Central memory CD8-positive, alpha-beta T cell (primary cell): ENCODE data around the gene IGSF22.

Source experiments
- ATAC-seq: fragments of 150-1000 bp; cut with Tn5 transposase; replicated peaks from 2 replicates; pipeline ENCODE4 v1.10.0; 2022; ENCODE audit warnings: mild to moderate bottlenecking, moderate FRiP score, moderate number of reproducible peaks; ENCODE audit not compliant: poor library complexity, severe bottlenecking; ENCODE audit errors: extremely low read depth
- DNase-seq, 2 donors: peaks; one replicate each; pipeline ENCODE4 v3.0.0; 2021; ENCODE audit warnings: low spot score in 2 of 2
- H3K27ac Mint-ChIP-seq: one replicate; pipeline ENCODE4 v1.8.0; 2022; ENCODE audit warnings: low read depth, mild to moderate bottlenecking, moderate library complexity, mixed read lengths
- H3K27me3 Mint-ChIP-seq: one replicate; pipeline ENCODE4 v1.8.0; 2022; ENCODE audit warnings: mixed read lengths
- H3K36me3 Mint-ChIP-seq: one replicate; pipeline ENCODE4 v1.8.0; 2022; ENCODE audit warnings: mild to moderate bottlenecking, moderate library complexity, mixed read lengths; ENCODE audit not compliant: insufficient read depth
- H3K4me1 Mint-ChIP-seq: one replicate; pipeline ENCODE4 v1.8.0; 2022; ENCODE audit warnings: mixed read lengths
- H3K4me3 Mint-ChIP-seq: one replicate; pipeline ENCODE4 v1.8.0; 2022; ENCODE audit warnings: mild to moderate bottlenecking, moderate library complexity, mixed read lengths
- H3K9me3 Mint-ChIP-seq: one replicate; pipeline ENCODE4 v1.8.0; 2022; ENCODE audit warnings: mixed read lengths

The IGSF22 gene

GRCh38 chr11:18761144-18761543, 35.2 kb upstream of the IGSF22 start:
- ATAC-seq, result no peak

GRCh38 chr11:18757811-18758210, 31.8 kb upstream of the IGSF22 start:
- Mint-ChIP-seq H3K9me3 (no peaks in the 10 kb centered on the region), H3K4me1 (no peaks in the 10 kb centered on the region)
- no peak for DNase-seq

More at GRCh38 chr11:18761144-18761543, 35.2 kb upstream of the IGSF22 start:
- Mint-ChIP-seq H3K9me3 (no peaks in the 10 kb centered on the region), H3K36me3 (peaks cover 2% of the 10 kb centered on the region), H3K27me3 (peaks cover 9% of the 10 kb centered on the region), H3K4me1 (no peaks in the 10 kb centered on the region), H3K27ac (no peak overlapping the region), H3K4me3 (no peak overlapping the region)
- DNase-seq, result no peak

GRCh38 chr11:18756889-18757288, 30.9 kb upstream of the IGSF22 start:
- H3K4me1 Mint-ChIP-seq, result no peaks in the 10 kb centered on the region
- no peak overlapping the region for H3K27ac Mint-ChIP-seq
- DNase-seq (no peak), ATAC-seq (no peak)
- peaks cover 19% of the 10 kb centered on the region for H3K27me3 Mint-ChIP-seq
- no peak overlapping the region for H3K4me3 Mint-ChIP-seq
- H3K36me3 Mint-ChIP-seq, result peaks cover 3% of the 10 kb centered on the region
- H3K9me3 Mint-ChIP-seq, result no peaks in the 10 kb centered on the region

More at GRCh38 chr11:18757811-18758210, 31.8 kb upstream of the IGSF22 start:
- Mint-ChIP-seq H3K27ac (no peak overlapping the region), H3K27me3 (peaks cover 11% of the 10 kb centered on the region), H3K4me3 (no peak overlapping the region), H3K36me3 (peaks cover 2% of the 10 kb centered on the region)
- ATAC-seq, result no peak

- Mint-ChIP-seq H3K9me3 (no peaks in the 10 kb centered on the region), H3K4me1 (no peaks in the 10 kb centered on the region), H3K27me3 (peaks cover 33% of the 10 kb centered on the region), H3K27ac (no peak overlapping the region), H3K4me3 (no peak overlapping the region), H3K36me3 (peaks cover 3% of the 10 kb centered on the region)
- no peak for ATAC-seq
- DNase-seq, result no peak
These were observed 28.3 kb upstream of the IGSF22 start for GRCh38 chr11:18754308-18754707.

- no peaks in the 10 kb centered on the region for H3K9me3 Mint-ChIP-seq
- no peak overlapping the region for H3K27ac Mint-ChIP-seq
- no peak for DNase-seq
- no peak for ATAC-seq
- no peaks in the 10 kb centered on the region for H3K4me1 Mint-ChIP-seq
- no peak overlapping the region for H3K4me3 Mint-ChIP-seq
- peaks cover 3% of the 10 kb centered on the region for H3K36me3 Mint-ChIP-seq
- peaks cover 33% of the 10 kb centered on the region for H3K27me3 Mint-ChIP-seq
These were observed 26.5 kb upstream of the IGSF22 start for GRCh38 chr11:18752502-18752901.

GRCh38 chr11:18750944-18751343, 25.0 kb upstream of the IGSF22 start:
- peaks cover 33% of the 10 kb centered on the region for H3K27me3 Mint-ChIP-seq
- peaks cover 3% of the 10 kb centered on the region for H3K36me3 Mint-ChIP-seq
- DNase-seq (no peak), ATAC-seq (no peak)
- H3K27ac Mint-ChIP-seq, result no peak overlapping the region
- H3K4me1 Mint-ChIP-seq, result no peaks in the 10 kb centered on the region
- no peak overlapping the region for H3K4me3 Mint-ChIP-seq
- no peaks in the 10 kb centered on the region for H3K9me3 Mint-ChIP-seq

GRCh38 chr11:18749681-18750319, 23.8 kb upstream of the IGSF22 start:
- Mint-ChIP-seq H3K4me3 (no peak overlapping the region), H3K27ac (no peak overlapping the region), H3K4me1 (no peaks in the 10 kb centered on the region), H3K9me3 (no peaks in the 10 kb centered on the region), H3K36me3 (peaks cover 3% of the 10 kb centered on the region), H3K27me3 (peaks cover 33% of the 10 kb centered on the region)
- no peak for ATAC-seq
- no peak for DNase-seq

GRCh38 chr11:18748766-18749365, 22.9 kb upstream of the IGSF22 start:
- H3K27ac Mint-ChIP-seq, result no peak overlapping the region
- H3K4me3 Mint-ChIP-seq, result no peak overlapping the region
- peaks cover 29% of the 10 kb centered on the region for H3K27me3 Mint-ChIP-seq
- no peaks in the 10 kb centered on the region for H3K9me3 Mint-ChIP-seq
- DNase-seq (no peak), ATAC-seq (no peak)
- H3K4me1 Mint-ChIP-seq, result no peaks in the 10 kb centered on the region
- peaks cover 3% of the 10 kb centered on the region for H3K36me3 Mint-ChIP-seq

- no peaks in the 10 kb centered on the region for H3K36me3 Mint-ChIP-seq
- H3K4me3 Mint-ChIP-seq, result no peak overlapping the region
- H3K9me3 Mint-ChIP-seq, result no peaks in the 10 kb centered on the region
- H3K27ac Mint-ChIP-seq, result no peak overlapping the region
- no peaks in the 10 kb centered on the region for H3K4me1 Mint-ChIP-seq
- no peak for ATAC-seq
- no peak for DNase-seq
- H3K27me3 Mint-ChIP-seq, result peaks cover under 1% of the 10 kb centered on the region
These were observed 19.3 kb upstream of the IGSF22 start for GRCh38 chr11:18745251-18745650.

GRCh38 chr11:18743900-18744514, 18.0 kb upstream of the IGSF22 start:
- H3K27ac Mint-ChIP-seq, result no peak overlapping the region
- no peak for ATAC-seq
- H3K4me1 Mint-ChIP-seq, result no peaks in the 10 kb centered on the region
- no peak for DNase-seq
- no peaks in the 10 kb centered on the region for H3K27me3 Mint-ChIP-seq
- H3K4me3 Mint-ChIP-seq, result no peak overlapping the region
- H3K36me3 Mint-ChIP-seq, result no peaks in the 10 kb centered on the region
- no peaks in the 10 kb centered on the region for H3K9me3 Mint-ChIP-seq

- Mint-ChIP-seq H3K27ac (no peak overlapping the region), H3K27me3 (no peaks in the 10 kb centered on the region), H3K4me3 (no peak overlapping the region), H3K9me3 (no peaks in the 10 kb centered on the region), H3K4me1 (no peaks in the 10 kb centered on the region), H3K36me3 (no peaks in the 10 kb centered on the region)
- ATAC-seq (no peak), DNase-seq (no peak)
These were observed 17.4 kb upstream of the IGSF22 start for GRCh38 chr11:18743365-18743764.

GRCh38 chr11:18741783-18742182, 15.8 kb upstream of the IGSF22 start:
- Mint-ChIP-seq H3K36me3 (no peaks in the 10 kb centered on the region), H3K4me3 (no peak overlapping the region), H3K4me1 (no peaks in the 10 kb centered on the region), H3K27me3 (no peaks in the 10 kb centered on the region), H3K9me3 (no peaks in the 10 kb centered on the region), H3K27ac (no peak overlapping the region)
- DNase-seq (no peak), ATAC-seq (no peak)

- Mint-ChIP-seq H3K27me3 (peaks cover 17% of the 10 kb centered on the region), H3K36me3 (no peaks in the 10 kb centered on the region), H3K4me1 (no peaks in the 10 kb centered on the region), H3K4me3 (no peak overlapping the region), H3K9me3 (no peaks in the 10 kb centered on the region), H3K27ac (no peak overlapping the region)
- no peak for DNase-seq
- no peak for ATAC-seq
These were observed 13.7 kb upstream of the IGSF22 start for GRCh38 chr11:18739685-18740084.
